HG03159 (cell line): ENCODE results near the gene MAST4.
"Not testable (repeated sequence)": the region's sequence is repeated elsewhere in the genome, so short reads cannot be mapped to it uniquely, and the experiment has no call there.

Source experiments
- ATAC-seq: cut with Tn5 transposase; IDR thresholded peaks from one replicate; pipeline ENCODE4 v1.9.1; 2021; ENCODE audit warnings: mild to moderate bottlenecking, moderate library complexity; ENCODE audit not compliant: unreplicated experiment

Gene MAST4

DNA sequence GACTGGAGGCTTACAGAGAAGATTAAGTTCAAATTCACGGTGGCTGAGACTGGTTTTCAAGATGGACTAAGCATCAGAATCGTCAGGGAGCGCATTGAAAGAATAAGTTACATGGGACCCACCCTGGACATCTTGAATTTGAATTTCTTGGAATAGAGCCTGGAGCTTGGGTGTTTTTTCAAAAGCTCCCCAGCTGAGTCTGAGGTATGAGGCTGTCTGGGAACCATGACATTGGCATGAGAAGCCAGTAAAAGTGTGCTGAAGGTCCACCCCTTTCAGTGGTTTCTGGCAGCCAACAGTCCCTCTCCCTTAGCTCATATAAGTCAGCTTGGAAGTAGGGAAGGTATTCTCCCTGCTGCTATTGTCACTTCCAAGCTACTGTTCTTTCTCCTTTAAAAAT lies 97.8 kb downstream of the MAST4 start:
- ATAC-seq, result no peak

DNA sequence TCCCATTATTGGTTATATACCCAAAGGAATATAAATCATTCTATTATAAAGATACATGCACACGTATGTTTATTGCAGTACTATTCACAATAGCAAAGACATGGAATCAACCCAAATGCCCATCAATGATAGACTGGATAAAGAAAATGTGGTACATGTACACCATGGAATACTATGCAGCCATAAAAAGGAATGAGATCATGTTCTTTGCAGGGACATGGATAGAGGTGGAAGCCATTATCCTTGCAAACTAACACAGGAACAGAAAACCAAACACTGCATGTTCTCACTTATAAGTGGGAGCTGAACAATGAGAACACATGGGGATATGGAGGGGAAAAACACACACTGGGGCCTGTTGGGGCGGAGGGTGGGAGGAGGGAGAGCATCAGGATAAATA lies 99.6 kb downstream of the MAST4 start:
- not testable (repeated sequence) for ATAC-seq

DNA sequence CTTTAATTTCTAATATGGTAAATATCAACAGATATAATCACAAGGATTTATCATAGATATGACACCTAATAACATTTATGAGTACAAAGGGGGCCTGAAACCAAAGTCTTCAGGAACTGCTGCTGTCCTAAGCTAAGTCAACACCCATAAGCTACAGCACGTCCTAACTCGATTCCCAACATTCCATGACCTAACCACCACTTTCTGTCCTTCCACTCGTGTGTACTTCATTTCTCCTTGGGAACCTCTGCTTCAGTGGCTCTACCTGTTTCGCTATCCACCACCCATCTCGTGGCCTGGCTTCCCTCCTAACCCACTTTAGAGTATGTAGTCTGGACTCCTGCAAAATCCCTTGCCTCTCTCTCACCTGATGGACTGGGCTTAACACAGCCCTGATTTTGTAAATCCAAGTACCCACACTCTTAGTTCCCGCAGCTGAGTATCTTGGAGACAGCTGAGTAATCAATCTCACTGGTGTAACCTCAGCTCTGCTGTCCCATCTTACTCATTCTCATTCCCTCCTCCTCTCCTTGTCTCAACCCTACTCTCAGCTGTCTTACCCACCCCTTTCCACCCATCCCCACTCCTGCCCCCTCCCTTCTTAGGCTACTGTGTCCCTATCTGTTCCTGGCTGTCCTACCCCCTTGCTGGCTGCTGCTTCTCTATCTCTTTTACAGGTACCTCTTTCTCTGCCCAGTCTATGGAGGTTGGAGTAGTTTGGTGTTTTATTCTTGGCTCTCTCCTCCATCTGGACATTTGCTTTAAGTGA lies 101.8 kb downstream of the MAST4 start:
- ATAC-seq, result no peak

DNA sequence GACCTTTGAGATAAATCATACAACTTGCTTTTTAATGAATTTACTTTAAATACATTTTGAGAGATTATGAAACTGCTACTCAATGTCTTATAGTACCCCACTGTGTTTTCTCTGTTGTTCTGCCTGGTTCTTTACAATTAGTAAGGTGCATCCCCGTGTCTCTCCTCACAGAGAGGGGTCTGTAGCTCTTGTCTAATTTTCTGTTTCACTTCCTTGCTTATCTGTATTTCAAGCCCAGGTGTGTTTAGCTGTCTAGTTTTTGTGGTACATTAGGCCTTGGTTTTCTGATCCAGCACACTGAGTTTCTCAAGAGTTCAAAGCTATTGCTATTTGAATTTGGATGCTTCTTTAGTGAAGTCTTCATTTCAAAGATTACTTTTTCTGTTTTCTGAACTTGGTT lies 105.1 kb downstream of the MAST4 start:
- ATAC-seq, result peak; percentile 91

DNA sequence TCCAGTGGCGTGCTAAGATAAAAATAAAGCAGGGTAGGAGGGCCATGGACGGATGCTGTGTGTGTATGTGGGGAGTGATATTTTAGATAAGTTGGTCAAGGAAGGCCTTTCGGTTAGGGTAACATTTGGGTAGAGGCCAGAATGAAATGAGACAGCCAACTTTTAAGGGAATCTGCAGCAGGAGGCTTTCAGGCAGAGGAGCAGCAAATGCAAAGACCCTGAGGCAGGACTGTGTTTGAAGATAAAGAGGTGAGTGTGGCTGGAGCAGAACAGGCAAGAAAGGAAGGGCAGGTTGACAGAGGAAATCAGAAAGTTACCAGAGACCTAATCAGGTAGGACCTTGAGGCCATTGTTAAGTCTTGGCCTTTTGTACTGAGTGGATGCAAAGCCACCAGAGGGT lies 106.2 kb downstream of the MAST4 start:
- ATAC-seq, result no peak

- no peak for ATAC-seq
Measured at GRCh38 chr5:66704790-66705425, 108.7 kb downstream of the MAST4 start.

GRCh38 chr5:66708368-66708767 lies 112.2 kb downstream of the MAST4 start:
- peak; percentile 68 for ATAC-seq

- ATAC-seq, result no peak
Measured at GRCh38 chr5:66710557-66711088, 114.4 kb downstream of the MAST4 start.

DNA sequence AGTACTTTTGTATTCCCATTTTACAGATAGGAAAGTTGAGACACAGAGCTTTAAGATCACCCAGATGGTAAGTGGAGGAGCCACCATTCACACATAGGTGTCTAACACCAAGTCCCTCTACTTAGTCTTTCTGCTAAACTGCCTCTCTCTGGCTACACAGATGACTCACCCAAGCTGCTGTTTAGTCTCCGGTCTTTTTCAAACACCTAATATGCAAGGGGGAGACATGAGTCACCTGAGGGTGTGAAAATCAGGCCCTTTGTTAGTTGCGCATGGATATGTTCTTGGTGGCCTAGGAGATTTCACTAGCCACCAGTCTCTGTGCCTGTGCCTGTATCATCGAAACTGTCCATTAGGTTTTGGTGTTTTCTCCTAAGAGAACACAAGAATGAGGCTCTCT lies 117.8 kb downstream of the MAST4 start:
- ATAC-seq, result peak; percentile 35

DNA sequence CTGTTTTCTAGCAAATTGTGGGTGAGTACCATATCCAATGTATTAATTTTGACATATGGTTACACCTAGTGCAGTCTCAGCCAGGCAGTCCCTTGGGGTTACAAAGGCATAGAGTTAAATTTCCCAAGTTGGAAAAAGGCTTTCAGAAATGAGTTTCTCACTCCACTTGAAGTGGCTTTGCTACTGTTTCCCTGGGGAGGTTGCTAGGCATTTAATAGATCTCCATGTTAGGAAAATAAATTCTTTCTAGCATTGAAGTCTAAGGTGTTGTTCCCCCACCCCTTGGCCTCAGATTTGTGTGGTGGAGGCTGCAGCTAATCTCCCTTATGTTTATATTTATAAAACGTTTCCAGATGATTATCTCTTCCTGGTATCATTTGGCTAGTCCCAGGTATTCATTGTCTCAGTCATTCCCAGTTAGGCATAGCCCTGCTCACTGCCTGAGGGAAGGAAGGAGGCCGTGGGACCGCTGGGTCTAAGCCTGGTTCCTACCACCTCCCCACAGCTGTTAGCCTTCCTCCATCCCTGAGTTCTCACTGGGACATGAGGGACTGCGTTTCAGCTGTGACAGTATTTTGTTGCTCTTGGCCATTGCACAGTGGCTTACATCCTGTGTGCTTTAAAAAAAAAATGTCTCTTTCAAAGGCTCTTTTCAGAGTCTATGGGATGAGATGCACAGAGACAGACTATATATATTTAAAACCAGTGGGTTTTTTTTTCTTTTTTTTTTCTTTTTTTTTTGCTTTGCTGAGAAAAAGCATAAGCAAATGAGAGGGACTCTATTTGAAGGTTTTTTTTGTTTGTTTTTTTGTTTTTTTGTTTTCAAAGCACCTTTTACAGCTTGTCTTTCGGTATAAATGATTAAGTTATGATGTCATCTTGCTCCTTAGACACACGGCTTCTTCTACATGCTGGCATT lies 121.5 kb downstream of the MAST4 start:
- no peak for ATAC-seq

GRCh38 chr5:66718374-66719002 lies 122.3 kb downstream of the MAST4 start:
- no peak for ATAC-seq

GRCh38 chr5:66720780-66721179 lies 124.6 kb downstream of the MAST4 start:
- no peak for ATAC-seq

GRCh38 chr5:66722686-66723085 lies 126.5 kb downstream of the MAST4 start:
- ATAC-seq, result no peak

DNA sequence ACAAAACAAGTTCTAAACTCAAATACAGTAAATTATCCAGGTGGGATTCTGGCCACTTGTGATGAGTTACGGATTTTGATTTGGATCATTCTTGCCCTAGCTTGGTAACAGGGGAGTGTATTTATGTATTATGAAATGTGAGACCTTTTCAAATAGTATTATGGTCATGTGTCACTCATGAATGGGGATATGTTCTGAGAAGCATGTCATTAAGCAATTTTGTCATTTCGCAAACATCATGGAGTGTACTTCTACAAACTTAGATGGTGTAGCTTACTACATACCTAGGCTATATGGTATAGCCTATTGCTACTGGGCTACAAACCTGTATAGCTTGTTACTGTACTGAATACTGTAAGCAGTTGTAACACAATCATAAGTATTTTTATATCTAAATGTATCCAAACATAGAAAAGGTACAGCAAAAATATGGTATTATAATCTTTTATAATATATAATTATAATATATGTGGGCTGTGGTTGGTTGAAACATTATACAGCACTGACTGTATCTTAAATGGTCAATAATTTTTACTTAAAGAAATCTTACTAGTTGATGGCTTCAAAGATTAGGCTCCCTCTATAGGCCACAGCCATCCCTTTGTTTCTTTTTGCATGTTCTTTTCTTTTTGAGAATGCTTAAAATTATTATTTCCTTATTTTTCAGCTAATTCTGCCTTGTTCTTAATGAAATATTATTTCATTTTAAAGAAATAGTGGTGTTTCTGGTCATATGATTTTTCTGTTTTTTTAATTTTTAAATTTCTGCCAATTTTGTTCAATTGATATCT lies 128.4 kb downstream of the MAST4 start:
- no peak for ATAC-seq

DNA sequence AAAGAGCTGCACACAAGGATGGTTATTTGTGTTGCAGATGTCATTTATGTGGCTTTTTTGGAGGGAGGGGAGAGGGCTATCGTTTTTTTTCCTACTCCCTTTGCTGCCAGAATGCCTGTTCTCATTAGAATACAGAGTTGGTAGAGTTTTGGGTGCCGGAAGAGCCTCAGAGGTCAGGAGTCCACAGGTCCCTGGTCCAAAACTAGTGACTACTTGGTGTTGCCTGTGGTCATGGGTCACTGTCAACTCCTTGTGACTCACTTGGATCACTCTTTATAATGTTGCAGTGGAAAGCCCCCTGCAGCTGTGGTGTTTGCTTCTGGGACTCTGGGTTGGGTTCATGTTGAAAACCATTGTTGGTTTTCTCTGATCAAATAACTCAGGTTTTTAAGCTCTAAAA lies 131.4 kb downstream of the MAST4 start:
- ATAC-seq, result no peak

- ATAC-seq, result no peak
Measured at GRCh38 chr5:66728049-66728448, 131.9 kb downstream of the MAST4 start.

- no peak for ATAC-seq
Measured at GRCh38 chr5:66737096-66737495, 140.9 kb downstream of the MAST4 start.

DNA sequence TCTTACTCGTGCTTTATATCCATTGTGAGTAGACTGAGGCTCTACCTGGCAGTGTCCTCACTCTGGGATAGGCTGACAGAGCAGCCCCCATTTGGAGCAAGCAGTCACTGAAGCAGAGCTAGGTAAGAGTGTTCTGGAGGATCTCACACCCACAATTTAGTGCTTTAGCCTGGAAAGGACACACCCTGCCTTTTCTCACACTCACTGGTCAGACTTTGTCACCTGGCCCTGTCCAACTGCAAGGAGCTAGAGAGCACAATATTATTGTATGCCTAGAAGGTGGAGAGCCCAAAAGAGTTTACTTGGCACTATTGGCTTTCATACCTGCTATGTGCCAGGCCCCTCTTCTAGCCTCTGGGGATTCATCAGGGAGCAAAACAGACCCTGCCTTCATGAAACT lies 141.9 kb downstream of the MAST4 start:
- no peak for ATAC-seq

- no peak for ATAC-seq
Measured at GRCh38 chr5:66739021-66739420, 142.8 kb downstream of the MAST4 start.

- ATAC-seq, result no peak
Measured at GRCh38 chr5:66739951-66740350, 143.8 kb downstream of the MAST4 start.
